ENCODE data around the gene SHISAL1.

The SHISAL1 gene

GRCh38 chr22:44340271-44341239, 27.8 kb upstream of the SHISAL1 start:
- TF ChIP-seq CTCF (IDR thresholded peaks at IDR 0.05; ENCODE audit: low read depth, low read length) (no peak), EZH2phosphoT487 (IDR thresholded peaks at IDR 0.05; ENCODE audit: low read depth) (no peak)
- Histone ChIP-seq H3K4me2 (ENCODE audit: low read length) (peak overlapping the region; percentile 4; the same call in 1 of the 2 replicates), H3K79me2 (ENCODE audit: low read length) (no peaks in the 10 kb centered on the region), H3K27ac (ENCODE audit: low read length) (no peak overlapping the region), H2AFZ (ENCODE audit: low read depth, low read length) (no peak overlapping the region), H3K9ac (ENCODE audit: low read length) (no peak overlapping the region), H3K27me3 (ENCODE audit: low read depth, low read length) (peaks cover 70% of the 10 kb centered on the region), H3K9me3 (ENCODE audit: insufficient read depth, low read length) (no peaks in the 10 kb centered on the region), H3K36me3 (replicated peaks; ENCODE audit: low read depth, low read length) (no peaks in the 10 kb centered on the region), H3K4me1 (ENCODE audit: low read length) (peaks cover 6% of the 10 kb centered on the region), H4K20me1 (ENCODE audit: insufficient read depth, low read length) (no peaks in the 10 kb centered on the region; the same call in 1 of the 2 replicates), H3K4me3 (ENCODE audit: low read length) (no peak overlapping the region)

- Histone ChIP-seq H2AFZ (ENCODE audit: low read depth, low read length) (no peak overlapping the region), H4K20me1 (ENCODE audit: insufficient read depth, low read length) (no peaks in the 10 kb centered on the region; the same call in 1 of the 2 replicates), H3K36me3 (replicated peaks; ENCODE audit: low read depth, low read length) (no peaks in the 10 kb centered on the region), H3K9ac (ENCODE audit: low read length) (no peak overlapping the region), H3K4me3 (ENCODE audit: low read length) (no peak overlapping the region), H3K27me3 (ENCODE audit: low read depth, low read length) (peaks cover 55% of the 10 kb centered on the region), H3K9me3 (ENCODE audit: insufficient read depth, low read length) (0 out of 2 replicates have a peak, but pooled peaks cover 5% of the 10 kb centered on the region), H3K4me1 (ENCODE audit: low read length) (peaks cover 6% of the 10 kb centered on the region), H3K4me2 (ENCODE audit: low read length) (no peak overlapping the region), H3K27ac (ENCODE audit: low read length) (no peak overlapping the region), H3K79me2 (ENCODE audit: low read length) (no peaks in the 10 kb centered on the region)
- TF ChIP-seq CTCF (IDR thresholded peaks at IDR 0.05; ENCODE audit: low read depth, low read length): no peak
- TF ChIP-seq EZH2phosphoT487 (IDR thresholded peaks at IDR 0.05; ENCODE audit: low read depth): no peak
Observed at GRCh38 chr22:44338906-44339305, 26.2 kb upstream of the SHISAL1 start.

DNA sequence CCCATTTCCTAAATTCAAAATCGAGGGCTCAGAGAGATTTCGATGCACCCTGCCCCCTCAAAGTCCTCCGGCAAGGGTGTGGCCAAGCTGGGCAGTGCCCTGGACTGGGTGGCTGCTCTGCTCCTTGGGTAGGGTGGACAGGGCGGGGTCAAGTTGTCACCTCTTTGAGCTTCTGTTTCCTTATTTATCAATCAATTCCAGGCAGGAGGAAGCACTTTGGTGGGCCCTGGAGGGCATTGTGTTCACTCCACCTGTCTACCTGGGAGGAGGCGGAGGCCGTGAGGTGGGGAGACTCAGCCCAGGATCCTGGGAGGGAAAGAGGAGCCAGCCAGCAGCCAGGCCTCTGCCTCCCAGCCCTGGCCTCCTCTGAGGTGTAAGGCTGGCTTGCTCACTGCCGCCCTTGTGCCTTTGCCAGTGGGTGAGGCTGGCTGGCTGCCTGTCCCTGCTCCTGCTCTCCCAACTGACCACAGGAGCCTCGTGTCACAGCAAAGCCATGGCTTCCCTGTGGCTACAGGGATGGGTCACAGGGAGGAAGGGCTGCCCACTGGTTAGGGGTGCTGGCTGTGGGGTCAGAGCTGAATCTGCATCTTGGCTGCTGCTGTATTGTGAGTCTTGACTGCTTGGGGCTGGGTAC, 25.5 kb upstream of the SHISAL1 start:
- no peak overlapping the region for H3K27ac ChIP-seq (ENCODE audit: low read length)
- H3K36me3 ChIP-seq (replicated peaks; ENCODE audit: low read depth, low read length): no peaks in the 10 kb centered on the region
- no peak overlapping the region for H2AFZ ChIP-seq (ENCODE audit: low read depth, low read length)
- no peak overlapping the region for H3K4me3 ChIP-seq (ENCODE audit: low read length)
- peaks cover 49% of the 10 kb centered on the region for H3K27me3 ChIP-seq (ENCODE audit: low read depth, low read length)
- H3K4me1 ChIP-seq (ENCODE audit: low read length): peaks cover 6% of the 10 kb centered on the region
- no peak overlapping the region for H3K9ac ChIP-seq (ENCODE audit: low read length)
- 0 out of 2 replicates have a peak, but pooled peaks cover 5% of the 10 kb centered on the region for H3K9me3 ChIP-seq (ENCODE audit: insufficient read depth, low read length)
- H4K20me1 ChIP-seq (ENCODE audit: insufficient read depth, low read length): no peaks in the 10 kb centered on the region; the same call in 1 of the 2 replicates
- H3K79me2 ChIP-seq (ENCODE audit: low read length): no peaks in the 10 kb centered on the region
- no peak for TF ChIP-seq CTCF (IDR thresholded peaks at IDR 0.05; ENCODE audit: low read depth, low read length)
- no peak for TF ChIP-seq EZH2phosphoT487 (IDR thresholded peaks at IDR 0.05; ENCODE audit: low read depth)
- no peak overlapping the region for H3K4me2 ChIP-seq (ENCODE audit: low read length)

DNA sequence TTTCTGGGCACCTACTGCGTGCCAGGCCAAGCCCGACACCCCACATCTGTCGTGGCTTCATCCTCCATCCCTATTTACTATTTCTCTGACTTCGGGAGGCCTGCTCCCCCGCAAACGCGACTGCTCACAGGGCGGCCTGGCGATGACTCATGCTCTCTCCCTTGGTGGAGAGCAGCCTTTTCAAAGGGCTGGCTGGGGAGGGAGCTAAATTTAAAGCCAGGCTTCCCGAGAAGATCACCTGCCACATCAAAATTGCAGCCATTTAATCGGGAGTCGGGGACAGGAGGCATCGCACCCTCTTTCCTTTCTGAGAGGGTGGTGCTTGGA, 24.9 kb upstream of the SHISAL1 start:
- no peaks in the 10 kb centered on the region for H3K36me3 ChIP-seq (replicated peaks; ENCODE audit: low read depth, low read length)
- H2AFZ ChIP-seq (ENCODE audit: low read depth, low read length): no peak overlapping the region
- no peaks in the 10 kb centered on the region for H3K79me2 ChIP-seq (ENCODE audit: low read length)
- no peak overlapping the region for H3K4me2 ChIP-seq (ENCODE audit: low read length)
- H3K4me1 ChIP-seq (ENCODE audit: low read length): peaks cover 6% of the 10 kb centered on the region
- H3K27me3 ChIP-seq (ENCODE audit: low read depth, low read length): peaks cover 47% of the 10 kb centered on the region
- H3K4me3 ChIP-seq (ENCODE audit: low read length): no peak overlapping the region
- no peak for TF ChIP-seq EZH2phosphoT487 (IDR thresholded peaks at IDR 0.05; ENCODE audit: low read depth)
- TF ChIP-seq CTCF (IDR thresholded peaks at IDR 0.05; ENCODE audit: low read depth, low read length): no peak
- no peak overlapping the region for H3K27ac ChIP-seq (ENCODE audit: low read length)
- H3K9ac ChIP-seq (ENCODE audit: low read length): no peak overlapping the region
- H3K9me3 ChIP-seq (ENCODE audit: insufficient read depth, low read length): 0 out of 2 replicates have a peak, but pooled peaks cover 5% of the 10 kb centered on the region
- no peaks in the 10 kb centered on the region; the same call in 1 of the 2 replicates for H4K20me1 ChIP-seq (ENCODE audit: insufficient read depth, low read length)

Measured in OCI-LY3 (cell line).